Fibroblast of mammary gland (primary cell): ENCODE measurements around the gene ETV5.

Source experiments
- DNase-seq: peaks from one replicate; pipeline ENCODE4 v3.0.0-alpha.2; 2010; ENCODE audit warnings: low read depth
- H3K4me3 ChIP-seq: 2 replicates; pipeline ENCODE4 v1.5.1; 2011; ENCODE audit warnings: low read depth, mild to moderate bottlenecking, low read length, moderate library complexity; ENCODE audit not compliant: control insufficient read depth
- CTCF ChIP-seq: conservative IDR thresholded peaks from 2 replicates; pipeline ENCODE4 v1.5.1; 2011; ENCODE audit warnings: low read depth, low read length, inconsistent platforms; ENCODE audit not compliant: control insufficient read depth, insufficient read depth

ETV5 gene

GRCh38 chr3:186105543-186105942, 3.3 kb downstream of the ETV5 start:
- H3K4me3 ChIP-seq: no peak overlapping the region
- no peak for DNase-seq
- no peak for TF ChIP-seq CTCF

DNA sequence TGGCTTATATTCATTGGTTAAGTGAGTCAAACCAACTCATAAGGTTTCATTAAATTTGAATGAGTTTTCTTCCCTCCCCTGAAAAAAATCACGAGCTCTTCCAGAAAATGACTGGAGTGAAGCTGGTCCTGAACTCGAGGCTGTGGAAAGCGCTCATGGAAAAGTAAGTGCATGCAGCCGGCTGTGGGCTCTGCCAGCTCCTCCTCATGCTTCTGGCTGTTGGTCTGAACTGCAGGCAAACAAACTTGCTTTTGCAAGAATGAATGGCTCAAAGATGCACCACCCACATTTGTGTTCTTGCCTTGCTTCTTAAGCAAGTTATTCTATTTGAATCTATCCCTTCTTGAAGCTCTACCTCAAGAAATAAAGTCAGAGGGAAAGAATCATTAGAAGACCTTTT, 6.2 kb downstream of the ETV5 start:
- no peak for TF ChIP-seq CTCF
- H3K4me3 ChIP-seq: no peak overlapping the region
- no peak for DNase-seq

DNA sequence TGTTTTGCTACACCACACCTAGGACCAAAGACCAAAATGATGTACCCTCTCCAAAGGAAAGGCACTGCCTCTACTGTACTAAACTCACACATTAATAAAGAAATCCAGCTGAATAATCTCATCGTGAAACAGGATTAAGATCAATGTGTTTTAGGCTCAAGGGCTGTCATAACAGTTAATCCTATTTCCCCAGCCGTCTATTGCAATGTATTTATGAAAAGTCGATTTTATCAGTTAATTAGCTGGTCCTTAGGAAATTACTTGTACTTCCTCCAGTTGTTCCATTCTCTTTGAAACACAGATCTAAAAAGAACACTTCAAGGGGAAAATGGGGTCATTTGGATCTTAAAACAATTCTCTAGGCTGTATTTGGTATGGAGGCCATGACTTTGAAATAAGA, 8.5 kb downstream of the ETV5 start:
- no peak for DNase-seq
- H3K4me3 ChIP-seq: no peak overlapping the region
- TF ChIP-seq CTCF: no peak

GRCh38 chr3:186099178-186099577, 9.7 kb downstream of the ETV5 start:
- no peak for TF ChIP-seq CTCF
- H3K4me3 ChIP-seq: no peak overlapping the region
- DNase-seq: peak; percentile 74

DNA sequence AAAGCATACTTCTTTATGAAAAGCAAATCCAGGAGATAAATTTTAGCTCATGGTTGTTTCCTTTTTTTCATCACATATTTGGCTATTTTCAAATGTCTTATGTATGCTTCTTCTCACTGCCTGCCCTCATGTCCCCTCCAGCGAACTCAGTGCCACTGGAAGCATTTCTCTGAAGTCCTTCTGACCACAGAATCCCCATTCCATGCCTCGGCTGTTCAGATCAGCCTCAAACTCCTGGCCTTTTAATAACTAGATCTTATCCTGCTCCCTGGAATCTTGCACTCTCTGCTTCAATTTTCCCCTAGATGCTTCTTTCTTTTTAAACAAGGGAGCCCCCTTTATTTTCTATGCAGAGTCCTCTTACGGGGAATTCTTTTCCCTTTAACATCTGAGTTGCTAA, 10.1 kb downstream of the ETV5 start:
- DNase-seq: no peak
- no peak for TF ChIP-seq CTCF
- no peak overlapping the region for H3K4me3 ChIP-seq

GRCh38 chr3:186097663-186098451, 11.0 kb downstream of the ETV5 start:
- DNase-seq: peak; percentile 48
- TF ChIP-seq CTCF: no peak
- H3K4me3 ChIP-seq: no peak overlapping the region

DNA sequence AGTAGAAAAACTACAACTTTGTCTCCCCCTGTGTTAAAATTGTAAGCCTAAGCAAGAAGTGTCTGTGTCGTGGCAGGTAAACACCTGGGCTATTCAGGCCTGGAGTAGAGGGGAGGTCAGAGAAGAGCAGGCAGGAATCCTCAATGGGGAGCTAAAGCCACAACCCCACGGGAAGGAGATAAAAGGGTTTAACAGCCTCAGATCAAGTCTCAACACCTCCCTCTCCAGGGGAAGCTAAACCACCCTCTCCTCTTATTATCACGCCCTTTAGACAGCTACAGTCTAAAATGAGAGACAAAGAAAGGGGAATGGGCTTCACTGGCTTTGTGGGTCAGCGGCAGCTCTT, 11.6 kb downstream of the ETV5 start:
- no peak for DNase-seq
- no peak for TF ChIP-seq CTCF
- H3K4me3 ChIP-seq: no peak overlapping the region
